Esophagus muscularis mucosa (tissue), 4 donors: ENCODE data around the gene JDP2.
A peak's percentile ranks its signal among the peaks of the same experiment; 100 is the strongest.

ENCODE experiments used
- CTCF ChIP-seq, 3 experiments: fragments of 200-600 bp in 2 of 3; fragments of 450-650 bp in 1 of 3; sonication (generic) in 2 of 3; IDR thresholded peaks; one replicate each; pipeline ENCODE4 v1.5.1; 2017 to 2019; ENCODE audit warnings: antibody characterized with exemption in 3 of 3, mild to moderate bottlenecking in 2 of 3, moderate library complexity in 1 of 3
- EP300 ChIP-seq: sonication (generic); formaldehyde crosslinking; IDR thresholded peaks from one replicate; pipeline ENCODE4 v1.6.1; 2017; ENCODE audit warnings: antibody characterized with exemption
- POLR2A ChIP-seq: fragments of 450-650 bp; IDR thresholded peaks from one replicate; pipeline ENCODE4 v1.6.1; 2017; ENCODE audit warnings: antibody characterized with exemption, moderate library complexity, mild to moderate bottlenecking, low read depth
- POLR2AphosphoS5 ChIP-seq, 2 donors: sonication (generic); formaldehyde crosslinking; IDR thresholded peaks; one replicate each; pipeline ENCODE4 v1.6.1; 2017; ENCODE audit warnings: antibody characterized with exemption in 2 of 2

- TF ChIP-seq CTCF (IDR thresholded peaks at IDR 0.05) (no peak), EP300 (no peak), POLR2A (no peak), POLR2AphosphoS5 (IDR thresholded peaks at IDR 0.05) (peak in 1 of 2 donors; percentile 20)
These were observed 27.2 kb downstream of the JDP2 start for GRCh38 chr14:75454963-75455546.
